Ishikawa (cell line): Measurements from ENCODE around the gene PRIMA1.

ENCODE experiments used
- EGR1 ChIP-seq: IDR thresholded peaks from 2 replicates; pipeline ENCODE4 v1.6.1; 2012
- MAX ChIP-seq: IDR thresholded peaks from 2 replicates; pipeline ENCODE4 v1.6.1; 2012
- NFIC ChIP-seq: IDR thresholded peaks from 2 replicates; pipeline ENCODE4 v1.6.1; 2012
- RAD21 ChIP-seq: IDR thresholded peaks from 2 replicates; pipeline ENCODE4 v1.6.1; 2012; ENCODE audit warnings: low read depth
- REST ChIP-seq: IDR thresholded peaks from 2 replicates; pipeline ENCODE4 v1.6.1; 2012; ENCODE audit warnings: low read depth, mild to moderate bottlenecking
- TAF1 ChIP-seq: IDR thresholded peaks from 2 replicates; pipeline ENCODE4 v1.6.1; 2012; ENCODE audit warnings: low read depth, mild to moderate bottlenecking

DNA sequence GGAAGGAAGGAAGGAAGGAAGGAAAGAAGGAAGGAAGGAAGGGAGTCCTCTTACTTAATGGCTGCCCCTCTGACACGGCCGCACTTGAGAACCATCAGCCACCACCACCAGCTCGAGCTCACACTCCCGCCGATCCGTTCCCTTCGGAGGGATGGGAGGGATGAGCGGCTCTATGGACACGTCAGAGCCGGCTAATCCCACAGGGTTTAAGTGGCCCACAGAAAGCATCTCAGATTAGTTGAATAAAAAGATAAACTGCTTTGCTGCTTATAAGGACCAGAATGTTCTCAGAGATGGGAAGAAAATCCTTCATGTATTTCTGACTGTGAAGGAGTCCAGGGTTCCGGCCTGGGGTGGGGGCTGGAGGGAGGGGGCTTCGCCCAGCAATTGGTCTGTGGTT lies 31.1 kb downstream of the PRIMA1 start:
- no peak for TF ChIP-seq NFIC
- no peak for TF ChIP-seq MAX
- no peak for TF ChIP-seq REST
- no peak for TF ChIP-seq EGR1
- no peak for TF ChIP-seq RAD21
- TF ChIP-seq TAF1, result no peak
